Nephron (organoid): ENCODE data around the gene BCL2L14.

Experiments
- H3K27ac Mint-ChIP-seq, 3 experiments: 2 replicates each; pipeline ENCODE4 v1.8.0; 2020; ENCODE audit warnings: mixed read lengths in 3 of 3, mild to moderate bottlenecking in 2 of 3, moderate library complexity in 1 of 3
- H3K27me3 Mint-ChIP-seq: 2 replicates; pipeline ENCODE4 v1.8.0; 2021; ENCODE audit warnings: low read depth, mild to moderate bottlenecking, moderate library complexity, mixed read lengths
- H3K36me3 Mint-ChIP-seq: 2 replicates; pipeline ENCODE4 v1.8.0; 2020; ENCODE audit warnings: low read depth, mixed read lengths
- H3K4me1 Mint-ChIP-seq: 2 replicates; pipeline ENCODE4 v1.8.0; 2020; ENCODE audit warnings: mixed read lengths
- H3K4me3 Mint-ChIP-seq, 3 experiments: 2 replicates each; pipeline ENCODE4 v1.8.0; 2020; ENCODE audit warnings: mild to moderate bottlenecking in 3 of 3, mixed read lengths in 3 of 3, moderate library complexity in 2 of 3
- H3K9me3 Mint-ChIP-seq: 2 replicates; pipeline ENCODE4 v1.8.0; 2020; ENCODE audit warnings: mixed read lengths
- CTCF ChIP-seq, 3 experiments: fragments of 200-600 bp; sonication (generic); IDR thresholded peaks; one replicate each; pipeline ENCODE4 v1.5.0; 2021; ENCODE audit warnings: antibody characterized with exemption in 3 of 3; ENCODE audit not compliant: unreplicated experiment in 3 of 3

BCL2L14 gene

GRCh38 chr12:12034344-12034743 lies 36.4 kb upstream of the BCL2L14 start:
- H3K27me3 Mint-ChIP-seq: peaks cover 17% of the 10 kb centered on the region
- no peak overlapping the region for H3K27ac Mint-ChIP-seq
- no peaks in the 10 kb centered on the region for H3K36me3 Mint-ChIP-seq
- TF ChIP-seq CTCF (IDR thresholded peaks at IDR 0.05; ENCODE audit: unreplicated experiment in 3 of 3): no peak
- H3K4me1 Mint-ChIP-seq: peaks cover 13% of the 10 kb centered on the region
- no peak overlapping the region for H3K4me3 Mint-ChIP-seq
- H3K9me3 Mint-ChIP-seq: no peaks in the 10 kb centered on the region

DNA sequence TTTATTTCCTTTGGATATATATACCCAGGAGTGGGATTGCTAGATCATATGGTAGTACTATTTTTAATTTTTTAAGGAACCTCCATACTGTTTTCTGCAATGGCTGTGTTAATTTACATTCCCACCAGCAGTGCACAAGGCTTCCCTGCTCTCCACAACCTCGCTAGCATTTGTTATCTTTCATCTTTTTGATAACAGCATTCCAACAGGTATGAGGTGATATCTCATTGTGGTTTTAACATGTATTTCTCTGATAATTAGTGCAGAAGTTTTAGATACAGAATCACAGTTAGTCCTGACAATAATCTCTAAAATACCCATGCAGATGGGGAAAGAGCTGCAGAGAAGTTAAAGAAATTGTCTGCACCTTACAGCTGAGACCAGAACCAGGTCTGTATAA lies 35.5 kb upstream of the BCL2L14 start:
- no peak for TF ChIP-seq CTCF (IDR thresholded peaks at IDR 0.05; ENCODE audit: unreplicated experiment in 3 of 3)
- no peak overlapping the region for H3K27ac Mint-ChIP-seq
- H3K9me3 Mint-ChIP-seq: no peaks in the 10 kb centered on the region
- peaks cover 14% of the 10 kb centered on the region for H3K27me3 Mint-ChIP-seq
- H3K4me3 Mint-ChIP-seq: no peak overlapping the region
- H3K36me3 Mint-ChIP-seq: no peaks in the 10 kb centered on the region
- peaks cover 13% of the 10 kb centered on the region for H3K4me1 Mint-ChIP-seq

DNA sequence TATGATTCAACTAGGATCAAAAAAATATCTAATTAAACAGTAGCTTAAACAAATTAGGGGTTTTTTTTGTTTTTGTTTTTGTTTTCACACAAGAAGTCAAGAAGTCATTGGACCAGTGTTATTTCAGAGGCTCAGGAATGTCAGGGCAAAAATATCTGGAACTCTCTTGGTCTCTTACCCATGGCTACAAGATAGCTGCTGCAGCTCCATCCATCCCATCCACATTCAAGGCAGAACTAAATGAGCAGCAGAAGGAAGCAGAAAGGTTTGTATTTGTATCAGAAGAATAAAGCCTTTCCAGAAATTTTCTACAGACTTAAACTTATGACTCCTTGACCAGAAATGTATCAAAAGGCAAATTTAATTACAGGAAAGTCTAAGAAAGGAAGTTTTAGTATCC lies 33.8 kb upstream of the BCL2L14 start:
- Mint-ChIP-seq H3K4me1 (peaks cover 9% of the 10 kb centered on the region), H3K9me3 (no peaks in the 10 kb centered on the region), H3K27me3 (peaks cover 14% of the 10 kb centered on the region), H3K36me3 (no peaks in the 10 kb centered on the region), H3K4me3 (no peak overlapping the region), H3K27ac (no peak overlapping the region)
- TF ChIP-seq CTCF (IDR thresholded peaks at IDR 0.05; ENCODE audit: unreplicated experiment in 3 of 3): no peak

GRCh38 chr12:12039897-12040296 lies 30.8 kb upstream of the BCL2L14 start:
- H3K9me3 Mint-ChIP-seq: no peaks in the 10 kb centered on the region
- no peak overlapping the region for H3K4me3 Mint-ChIP-seq
- H3K27ac Mint-ChIP-seq: no peak overlapping the region
- peaks cover 5% of the 10 kb centered on the region for H3K27me3 Mint-ChIP-seq
- H3K36me3 Mint-ChIP-seq: no peaks in the 10 kb centered on the region
- TF ChIP-seq CTCF (IDR thresholded peaks at IDR 0.05; ENCODE audit: unreplicated experiment in 3 of 3): no peak
- no peaks in the 10 kb centered on the region for H3K4me1 Mint-ChIP-seq

DNA sequence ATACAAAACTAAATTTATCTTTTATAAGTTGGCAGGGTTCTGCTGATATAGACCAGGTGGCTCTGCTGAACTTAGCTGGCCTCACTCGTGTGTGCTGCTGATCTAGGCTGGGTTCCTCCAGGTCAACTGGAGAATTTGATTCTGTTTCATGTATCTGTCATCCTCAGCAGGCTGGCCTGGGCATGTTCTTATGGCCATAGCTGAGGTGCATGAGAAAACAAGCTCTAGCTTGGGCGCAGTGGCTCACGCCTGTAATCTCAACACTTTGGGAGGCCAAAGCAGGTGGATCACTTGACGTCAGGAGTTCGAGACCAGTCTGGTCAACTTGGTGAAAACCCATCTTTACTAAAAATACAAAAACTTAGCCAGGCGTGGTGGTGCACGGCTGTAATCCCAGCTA lies 24.3 kb upstream of the BCL2L14 start:
- H3K4me3 Mint-ChIP-seq: no peak overlapping the region
- no peaks in the 10 kb centered on the region for H3K9me3 Mint-ChIP-seq

More for the DNA sequence above, 24.3 kb upstream of the BCL2L14 start:
- Mint-ChIP-seq H3K4me1 (no peaks in the 10 kb centered on the region), H3K27me3 (no peaks in the 10 kb centered on the region), H3K27ac (no peak overlapping the region), H3K36me3 (no peaks in the 10 kb centered on the region)
- TF ChIP-seq CTCF (IDR thresholded peaks at IDR 0.05; ENCODE audit: unreplicated experiment in 3 of 3): no peak
